Medulla oblongata (tissue), 1 donor: ENCODE results near the gene EBNA1BP2.
"Not testable (repeated sequence)": the region's sequence is repeated elsewhere in the genome, so short reads cannot be mapped to it uniquely, and the experiment has no call there.

Source experiments
- DNase-seq: peaks from one replicate; pipeline ENCODE4 v3.0.0-alpha.2; 2015; ENCODE audit errors: extremely low spot score

Gene EBNA1BP2

DNA sequence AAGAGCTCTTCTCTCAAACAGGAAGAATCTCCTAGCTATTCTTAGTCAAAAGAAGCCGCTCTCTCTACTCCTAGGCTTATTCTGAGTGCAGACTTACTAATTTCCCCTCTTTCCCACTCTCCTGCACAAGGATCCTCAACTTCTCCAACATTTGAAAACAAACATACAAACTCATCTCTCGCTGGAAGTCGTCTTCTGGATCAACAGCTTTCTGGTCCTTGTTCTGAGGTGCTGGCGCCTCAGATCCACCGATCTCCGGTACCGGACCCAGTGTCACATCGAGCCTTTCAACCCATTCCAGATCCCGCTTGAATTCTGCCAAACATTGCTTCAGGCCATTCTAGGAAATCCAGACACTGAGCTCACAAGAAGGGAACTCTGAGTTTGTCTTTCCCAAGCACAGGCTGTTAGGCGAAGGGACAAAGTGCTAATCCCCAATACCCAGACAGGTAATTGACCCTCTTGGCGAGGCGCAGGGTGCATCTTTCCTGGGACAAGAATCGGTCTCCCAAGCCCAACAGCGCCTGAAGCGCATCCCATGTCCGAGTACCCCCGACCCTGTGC is 696 bp downstream of the EBNA1BP2 start:
- no peak for DNase-seq

DNA sequence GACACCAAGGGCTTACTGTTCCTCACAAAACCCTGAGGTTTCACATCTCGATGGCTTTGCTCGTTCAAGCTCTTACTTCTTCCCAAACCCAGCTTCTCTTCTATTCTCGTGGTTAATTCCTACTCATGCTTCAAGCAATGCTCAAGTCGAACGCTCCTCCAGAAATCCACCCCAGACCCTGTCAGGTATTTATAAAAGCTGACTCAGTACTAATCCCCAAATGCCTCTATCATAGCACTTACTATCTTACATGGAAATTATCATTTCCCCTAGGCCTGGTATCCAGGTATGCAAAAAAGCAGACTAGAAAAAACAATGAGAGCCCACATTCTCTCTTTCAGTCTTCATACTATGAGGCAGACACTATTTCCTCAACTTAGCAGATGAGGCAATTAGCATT is 6.3 kb downstream of the EBNA1BP2 start:
- no peak for DNase-seq

DNA sequence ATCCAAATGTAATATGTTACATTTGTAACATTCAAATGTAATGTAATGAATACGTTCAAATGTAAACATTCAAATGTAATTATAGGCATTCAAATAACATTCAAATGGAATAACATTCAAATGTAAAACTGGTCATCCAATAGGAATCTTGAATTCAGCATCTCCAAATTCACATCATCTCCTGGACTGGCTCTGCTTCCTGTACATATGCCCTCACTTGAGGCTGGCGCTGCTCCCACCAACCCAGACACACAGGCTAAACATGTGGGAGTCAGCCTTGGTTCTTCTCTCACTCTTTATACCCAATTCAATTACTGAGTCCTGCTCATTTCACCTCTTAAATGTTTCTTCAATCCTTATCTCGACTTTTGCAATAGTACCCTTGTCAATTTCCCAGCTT is 6.9 kb downstream of the EBNA1BP2 start:
- DNase-seq = no peak

DNA sequence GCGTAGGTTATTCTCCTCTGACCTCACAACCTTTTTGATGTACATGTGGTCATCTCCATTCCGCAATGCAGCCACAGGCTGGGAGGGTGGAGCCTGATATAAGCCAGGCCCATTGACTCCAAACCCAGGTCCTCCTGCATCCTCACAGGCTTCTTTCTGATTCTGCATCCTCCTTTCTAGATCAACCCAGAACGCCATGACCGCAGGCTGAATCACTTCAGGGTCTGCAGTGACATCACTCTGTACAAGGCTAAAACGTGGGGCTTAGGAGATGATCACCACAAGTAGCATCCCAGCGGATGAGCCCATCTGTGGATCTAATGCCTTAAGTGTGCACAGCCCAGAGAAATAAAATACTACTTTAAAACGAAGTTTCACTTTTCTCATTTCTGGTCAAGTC is 16.1 kb downstream of the EBNA1BP2 start:
- no peak for DNase-seq

DNA sequence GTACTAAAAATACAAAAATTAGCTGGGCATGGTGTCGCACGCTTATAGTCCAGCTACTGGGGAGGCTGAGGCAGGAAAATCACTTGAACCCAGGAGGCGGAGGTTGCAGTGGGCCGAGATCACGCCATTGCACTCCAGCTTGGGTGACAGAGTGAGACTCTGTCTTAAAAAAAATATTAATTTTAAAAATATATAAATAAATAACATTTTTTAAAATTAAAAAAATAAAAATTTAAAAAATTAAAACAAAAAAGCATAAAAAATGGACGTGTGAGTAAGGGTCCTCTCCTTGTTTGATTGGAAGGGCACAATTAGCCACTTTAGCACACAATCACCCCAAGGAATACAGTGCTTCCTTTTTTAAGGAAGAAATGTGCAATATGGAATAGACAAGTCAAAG is 18.6 kb downstream of the EBNA1BP2 start:
- DNase-seq = no peak

DNA sequence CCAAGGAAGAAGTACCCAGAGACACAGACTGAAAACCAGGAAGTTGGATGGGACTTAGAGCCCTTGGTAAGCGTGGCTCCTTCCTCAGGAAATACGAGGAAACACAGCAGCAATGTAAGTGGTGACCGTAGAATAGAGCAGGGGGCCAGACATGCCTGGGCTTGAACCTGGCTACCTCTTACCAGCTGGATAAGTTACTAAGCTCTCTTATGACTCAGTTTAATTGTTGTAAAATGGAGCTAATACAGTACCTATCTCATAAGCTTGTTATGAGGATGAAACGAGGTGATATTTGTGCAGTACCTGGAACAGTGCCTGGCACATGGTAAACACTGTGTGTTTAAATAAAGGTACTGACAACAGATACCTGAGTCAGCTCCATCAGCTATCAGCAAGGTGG is 19.2 kb downstream of the EBNA1BP2 start:
- no peak for DNase-seq

DNA sequence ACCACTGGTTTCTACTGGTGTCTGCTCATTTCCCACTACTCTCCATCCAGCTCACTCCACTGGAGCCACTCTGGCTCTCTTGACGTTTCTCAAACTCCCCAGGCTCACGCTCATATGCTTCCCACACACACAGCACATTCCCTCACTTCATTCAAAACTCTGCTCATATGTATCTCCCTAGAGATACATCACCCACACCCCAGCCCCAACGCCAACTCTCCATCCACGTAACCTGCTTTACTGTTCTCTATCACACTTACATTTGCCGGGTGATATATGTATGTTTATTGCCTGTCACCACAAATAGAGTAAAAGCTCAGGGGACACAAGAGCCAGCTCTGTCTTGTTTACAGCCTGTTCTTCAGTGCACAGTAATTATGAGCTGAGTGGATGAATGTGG is 22.2 kb downstream of the EBNA1BP2 start:
- DNase-seq = no peak

DNA sequence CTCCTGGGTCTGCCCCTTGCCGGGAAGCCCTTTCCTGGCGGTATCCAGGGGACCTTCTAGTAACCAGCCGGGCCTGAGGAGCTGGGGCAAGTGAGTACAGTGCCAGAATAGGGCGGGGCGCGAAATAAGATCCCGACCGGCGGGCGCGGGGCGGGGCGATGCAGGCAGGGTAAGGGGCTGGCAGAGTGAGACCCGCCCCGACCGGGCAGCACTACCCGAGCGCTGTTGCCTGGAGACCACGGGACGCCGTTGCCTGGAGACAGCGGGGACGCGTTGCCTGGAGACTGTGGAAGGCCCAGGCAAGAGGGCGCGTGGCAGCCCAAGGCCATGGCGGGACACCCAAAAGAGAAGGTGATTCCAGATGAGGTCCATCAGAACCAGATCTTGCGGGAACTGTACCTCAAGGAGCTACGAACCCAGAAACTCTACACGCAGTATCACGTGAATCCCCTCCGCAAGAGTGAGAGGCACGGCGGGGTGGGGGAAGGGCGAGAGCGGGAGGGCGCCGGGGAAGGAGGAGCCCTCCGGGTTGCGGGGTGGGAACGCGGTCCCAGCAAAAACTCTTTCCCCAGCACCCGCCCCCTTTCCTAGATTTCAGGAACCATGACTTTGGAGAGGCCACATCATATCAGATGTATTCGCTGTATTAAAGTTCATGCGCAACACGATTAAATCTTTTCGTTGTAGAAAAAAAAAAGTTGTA is 24.3 kb downstream of the EBNA1BP2 start:
- DNase-seq = peak; percentile 31

DNA sequence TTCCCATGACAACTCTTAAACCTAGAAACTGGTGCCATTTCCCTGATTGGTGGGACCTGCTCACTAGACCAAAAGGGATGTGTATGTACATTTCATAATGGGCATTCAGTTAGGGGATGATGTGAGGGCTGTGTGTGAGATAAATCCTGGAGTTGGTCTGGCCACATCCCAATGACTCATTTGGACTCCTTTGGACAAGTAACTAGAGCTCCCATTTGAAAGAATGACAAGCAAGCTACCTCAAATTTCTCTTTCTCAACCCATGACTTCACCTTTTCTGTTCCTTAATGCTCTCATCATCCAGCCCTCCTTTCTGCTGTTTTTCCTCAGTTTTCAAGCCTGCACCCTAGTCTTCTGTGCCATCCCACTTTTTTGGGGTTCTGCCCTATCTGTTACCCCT is 27.9 kb downstream of the EBNA1BP2 start:
- no peak for DNase-seq

DNA sequence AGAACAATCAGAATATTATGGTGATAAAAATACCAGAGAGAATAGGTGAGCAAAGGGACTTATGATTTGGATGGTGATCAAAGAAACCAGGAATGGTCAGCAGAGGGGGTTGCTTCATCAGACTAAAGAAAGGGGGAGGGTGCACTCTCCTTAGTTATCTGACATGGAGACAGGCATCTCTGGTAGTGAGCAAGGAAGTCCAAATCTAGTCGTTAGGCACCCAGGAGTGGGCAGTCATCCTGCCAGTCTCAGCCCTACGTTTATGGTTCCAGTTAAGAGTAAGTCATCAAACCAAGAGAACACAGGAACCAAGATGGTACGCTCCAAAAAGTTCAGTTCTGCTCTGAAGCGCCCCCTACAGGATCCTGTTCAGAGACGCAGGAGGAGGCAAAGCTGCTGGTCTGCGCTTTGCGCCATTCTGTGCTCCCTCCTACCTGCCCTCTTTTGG is 28.6 kb downstream of the EBNA1BP2 start:
- no peak for DNase-seq

DNA sequence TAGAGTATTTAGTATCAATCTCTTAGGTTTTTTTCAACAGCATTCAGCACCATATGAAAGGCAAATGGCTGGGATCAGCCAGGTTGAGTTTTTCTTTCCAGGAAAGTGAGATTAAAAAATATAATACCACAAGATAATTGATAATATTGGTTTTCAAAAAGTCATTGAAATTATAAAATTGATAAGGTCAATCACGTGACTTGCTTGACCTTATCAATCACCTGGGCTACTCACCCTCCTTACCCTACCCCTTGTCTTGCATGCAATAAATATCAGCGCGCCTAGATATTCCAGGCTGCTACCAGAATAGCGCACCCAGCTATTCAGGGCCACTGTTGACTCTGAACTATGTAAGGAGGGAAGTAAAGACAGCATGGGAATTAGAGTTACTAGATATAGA is 31.5 kb downstream of the EBNA1BP2 start:
- no peak for DNase-seq

DNA sequence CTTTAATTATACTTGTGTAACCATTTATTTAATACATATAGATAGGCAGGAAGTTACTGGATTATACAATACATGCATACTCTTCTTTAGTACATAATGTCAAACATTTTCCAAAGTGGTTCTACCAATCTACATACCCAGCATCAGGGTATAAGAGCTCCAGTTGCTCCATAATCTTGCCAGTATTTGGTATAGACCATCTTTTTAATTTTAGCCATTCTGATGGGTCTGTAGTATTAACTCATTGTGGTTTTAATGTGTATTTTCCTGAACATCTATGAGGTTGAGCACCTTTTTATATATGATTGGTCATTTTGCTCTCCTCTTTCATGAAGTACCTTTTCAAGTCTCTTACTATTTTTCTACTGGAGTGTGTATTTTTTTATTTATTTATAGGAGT is 32.1 kb downstream of the EBNA1BP2 start:
- DNase-seq = no peak

DNA sequence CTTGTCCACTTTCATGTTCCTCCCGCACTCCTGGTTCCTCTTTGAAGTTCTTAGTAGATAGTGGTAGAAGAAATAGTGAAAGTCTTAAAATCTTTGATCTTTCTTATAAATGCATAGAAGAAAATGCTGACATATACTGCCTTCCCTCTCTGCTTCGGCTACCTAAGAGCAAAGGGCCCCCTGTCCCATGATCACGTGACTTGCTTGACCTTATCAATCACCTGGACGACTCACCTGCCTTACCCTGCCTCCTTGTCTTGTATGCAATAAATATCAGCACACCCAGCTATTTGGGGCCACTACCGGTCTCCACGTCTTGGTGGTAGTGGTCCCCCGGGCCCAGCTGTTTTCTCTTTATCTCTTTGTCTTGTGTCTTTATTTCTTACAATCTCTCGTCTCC is 32.8 kb downstream of the EBNA1BP2 start:
- not testable (repeated sequence) for DNase-seq

DNA sequence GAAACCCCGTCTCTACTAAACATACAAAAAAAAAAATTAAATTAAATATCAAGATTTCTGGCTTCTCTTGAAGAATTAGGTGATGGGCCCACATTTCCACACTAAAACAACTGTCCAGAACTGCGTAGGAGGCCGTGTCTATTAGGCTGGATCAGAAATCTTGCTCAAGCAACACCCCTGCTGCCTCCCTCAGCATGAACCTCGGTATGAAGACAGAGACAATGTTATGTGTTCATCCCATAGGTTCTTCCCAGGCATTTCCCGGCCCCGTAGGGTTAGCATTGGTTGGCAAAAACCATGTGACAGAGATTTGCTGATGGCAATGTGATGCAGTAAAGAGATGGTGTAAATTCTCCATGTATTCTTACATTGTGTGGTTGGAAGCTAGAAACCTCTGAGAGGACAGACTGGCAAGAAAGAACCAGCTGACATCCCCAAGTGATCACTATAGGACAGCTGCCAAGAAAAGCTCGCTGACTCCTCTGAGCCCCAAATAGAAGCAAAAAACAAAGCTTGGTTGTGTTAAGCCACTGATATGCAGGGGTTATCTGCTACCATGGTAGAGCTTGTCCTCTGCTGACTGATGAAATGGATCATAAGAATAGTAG is 34.5 kb downstream of the EBNA1BP2 start:
- peak; percentile 64 for DNase-seq

DNA sequence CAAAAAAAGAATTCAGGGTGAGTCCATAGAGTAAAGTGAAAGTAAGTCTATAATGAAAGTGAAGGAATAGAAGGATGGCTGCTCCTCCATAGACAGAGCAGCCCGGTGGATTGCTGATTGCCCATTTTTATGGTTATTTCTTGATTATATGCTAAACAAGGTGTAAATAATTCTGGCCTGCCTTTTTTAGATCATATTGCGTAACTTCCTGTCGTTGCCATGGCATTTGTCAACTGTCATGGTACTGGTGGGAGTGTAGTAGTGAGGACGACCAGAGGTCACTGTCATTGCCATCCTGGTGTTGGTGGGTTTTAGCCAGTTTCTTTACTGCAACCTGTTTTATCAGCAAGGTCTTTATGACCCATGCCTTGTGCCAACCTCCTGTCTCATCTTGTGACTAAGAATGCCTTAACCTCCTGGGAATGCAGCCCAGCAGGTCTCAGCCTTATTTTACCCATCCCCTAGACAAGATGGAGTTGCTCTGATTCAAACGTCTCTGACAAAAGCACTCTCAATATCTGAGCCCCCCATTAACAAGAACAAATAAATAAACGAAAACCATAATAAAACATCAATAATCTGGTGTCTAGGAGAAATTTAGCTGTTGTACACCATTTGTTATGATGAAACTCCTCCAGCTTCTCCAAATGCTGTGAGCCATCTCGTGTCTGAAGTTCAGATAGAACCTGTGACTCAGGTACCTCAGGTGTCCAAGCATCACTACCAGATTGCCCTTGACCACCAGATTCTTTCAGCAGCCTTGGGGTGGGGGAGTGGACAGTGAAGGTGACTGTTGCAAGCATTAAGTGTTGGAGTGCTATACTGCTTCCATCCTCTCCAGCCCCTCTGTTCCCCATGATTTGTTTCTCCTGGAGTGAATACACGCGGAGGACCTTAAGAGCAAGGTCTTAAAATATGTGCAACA is 36.0 kb downstream of the EBNA1BP2 start:
- DNase-seq = no peak

DNA sequence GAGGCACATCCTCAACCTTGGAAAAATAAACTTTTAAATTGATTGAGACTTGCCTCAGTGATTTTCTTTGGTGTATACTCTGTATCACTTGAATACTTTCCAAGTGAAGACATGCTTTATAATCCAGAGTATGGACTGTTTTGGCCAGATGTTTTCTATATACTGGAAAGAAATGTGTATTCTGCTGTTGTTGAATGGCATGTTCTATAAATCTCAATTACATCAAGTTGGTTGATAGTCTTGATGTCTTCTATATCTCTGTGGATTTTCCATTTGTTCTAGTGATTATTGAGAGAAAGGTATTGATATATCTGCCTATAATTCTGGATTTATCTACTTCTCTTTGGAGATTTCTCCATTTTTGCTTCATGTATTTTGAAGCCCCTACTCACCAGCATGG is 37.5 kb downstream of the EBNA1BP2 start:
- no peak for DNase-seq

DNA sequence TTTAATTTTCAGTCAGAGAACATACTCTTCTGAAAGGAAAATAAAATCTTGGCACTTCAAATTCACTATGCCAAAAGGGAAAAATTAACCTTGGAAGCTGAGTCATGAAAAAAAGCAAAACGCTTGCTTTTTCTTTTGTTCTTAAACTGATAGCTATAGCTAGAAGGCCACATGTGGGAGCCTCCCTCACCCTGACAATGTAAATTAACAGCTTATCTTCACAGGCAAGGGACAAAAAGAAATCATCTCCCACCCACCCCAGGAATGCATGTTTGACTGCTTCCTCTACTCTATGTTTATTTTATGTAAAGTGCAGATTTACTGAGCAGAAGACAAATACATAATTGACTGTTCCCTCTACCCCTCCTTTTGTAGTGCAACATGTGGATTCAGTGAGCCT is 38.0 kb downstream of the EBNA1BP2 start:
- DNase-seq = no peak

DNA sequence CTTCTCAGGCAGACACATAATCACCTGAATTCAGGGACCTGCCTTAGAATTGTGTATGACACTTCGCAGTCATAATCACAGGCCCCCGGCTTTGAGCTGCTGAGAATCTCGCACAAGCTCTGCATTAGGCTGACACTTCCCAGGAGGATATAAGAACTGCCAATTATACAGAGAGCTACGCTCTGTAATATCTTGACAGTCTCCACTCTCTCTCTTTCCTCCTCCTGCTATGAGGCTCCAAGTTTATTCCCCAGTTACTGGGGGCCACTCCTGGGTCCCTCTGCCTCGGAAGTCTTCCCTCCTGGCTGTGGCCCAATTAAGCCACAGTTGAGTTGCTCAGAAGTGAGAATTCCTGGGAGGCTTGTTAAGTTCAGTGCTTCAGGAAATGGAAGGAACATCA is 42.7 kb downstream of the EBNA1BP2 start:
- no peak for DNase-seq

DNA sequence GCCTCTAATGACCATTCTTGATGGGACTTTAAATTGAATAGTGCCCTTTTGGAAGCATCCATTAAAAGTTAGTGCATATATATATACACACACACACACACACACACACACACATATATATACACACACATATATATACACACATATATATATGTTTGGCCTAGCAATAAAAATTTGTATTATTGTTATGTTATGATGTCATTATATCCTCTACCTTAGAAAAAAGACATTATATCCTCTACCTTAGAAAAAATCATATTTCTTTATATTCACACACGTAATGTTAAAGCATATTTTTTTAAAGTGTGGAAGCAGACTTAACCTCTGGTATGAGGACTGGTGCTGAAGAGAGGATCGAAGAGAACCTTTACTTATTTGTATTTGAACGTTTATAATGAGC is 43.3 kb downstream of the EBNA1BP2 start:
- no peak for DNase-seq

DNA sequence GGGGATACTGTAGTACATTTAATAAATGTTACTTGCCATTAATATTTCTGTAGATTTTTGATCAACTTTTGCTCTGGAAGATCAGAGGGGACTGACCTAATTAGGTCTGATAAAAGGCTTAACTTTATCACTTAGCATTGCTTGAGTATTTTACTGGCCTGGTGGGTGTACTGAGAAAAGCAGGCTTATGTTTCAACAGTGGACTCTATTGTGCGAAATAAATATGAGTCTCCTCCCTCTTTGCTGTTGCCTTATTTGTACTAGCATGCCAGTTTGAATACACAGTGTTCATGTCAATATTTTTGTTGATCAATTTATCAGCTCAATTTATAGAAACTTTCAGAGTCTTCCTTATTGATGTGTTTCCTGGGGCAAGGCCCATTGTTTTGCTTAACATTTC is 49.1 kb downstream of the EBNA1BP2 start:
- no peak for DNase-seq

DNA sequence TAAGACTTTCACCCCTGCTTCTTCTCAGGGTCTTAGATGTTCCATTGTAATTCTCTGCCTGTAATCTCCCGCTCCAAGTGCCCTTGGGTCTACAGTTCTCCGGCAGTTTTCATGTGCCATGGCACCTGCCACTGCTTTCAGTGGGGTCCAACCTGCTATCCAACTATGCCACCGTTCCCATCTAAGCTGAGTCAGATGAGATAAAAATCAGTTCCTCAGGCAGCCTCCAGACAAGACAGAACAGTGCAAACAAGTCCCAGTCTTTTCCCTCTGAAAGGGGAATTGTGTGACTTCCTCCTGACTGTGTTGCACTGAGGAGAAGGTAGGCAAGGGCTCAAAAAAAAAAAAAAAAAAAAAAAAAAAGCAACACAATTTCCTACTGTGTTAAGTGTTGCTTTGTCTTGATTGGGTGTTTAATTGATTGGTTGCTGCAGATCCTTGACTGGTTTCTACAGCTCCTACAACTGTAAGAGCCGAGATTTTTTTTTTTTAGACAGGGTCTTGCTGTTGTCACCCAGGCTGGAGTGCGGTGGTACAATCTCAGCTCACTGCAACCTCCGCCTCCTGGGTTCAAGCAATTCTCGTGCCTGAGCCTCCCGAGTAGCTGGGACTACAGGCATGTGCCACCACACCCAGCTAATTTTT is 50.7 kb downstream of the EBNA1BP2 start:
- DNase-seq = no peak
